Measurements from ENCODE around the gene NPLOC4.

The NPLOC4 gene

GRCh38 chr17:81558941-81559806, 77.7 kb downstream of the NPLOC4 start:
- no peak overlapping the region for H3K27ac ChIP-seq (ENCODE audit: low read depth, low read length)
- no peaks in the 10 kb centered on the region for H3K27me3 ChIP-seq (ENCODE audit: control insufficient read depth in 1 of 2, insufficient read depth in 2 of 2, low read length in 2 of 2)
- H3K4me3 ChIP-seq (ENCODE audit: low read depth in 1 of 2, low read length in 2 of 2), result no peak overlapping the region
- peaks cover 21 to 29% of the 10 kb centered on the region in 2 donors for H3K4me1 ChIP-seq (ENCODE audit: control insufficient read depth in 1 of 2, insufficient read depth in 2 of 2, low read length in 2 of 2)
- no peak overlapping the region for H3K9ac ChIP-seq (ENCODE audit: low read depth in 1 of 2, low read length in 2 of 2)
- H3K36me3 ChIP-seq (ENCODE audit: control insufficient read depth in 1 of 2, insufficient read depth in 2 of 2, low read length in 2 of 2), result peaks cover 15 to 56% of the 10 kb centered on the region in 2 donors
- no peaks in the 10 kb centered on the region for H3K9me3 ChIP-seq (ENCODE audit: control insufficient read depth in 1 of 2, low read length in 2 of 2)

DNA sequence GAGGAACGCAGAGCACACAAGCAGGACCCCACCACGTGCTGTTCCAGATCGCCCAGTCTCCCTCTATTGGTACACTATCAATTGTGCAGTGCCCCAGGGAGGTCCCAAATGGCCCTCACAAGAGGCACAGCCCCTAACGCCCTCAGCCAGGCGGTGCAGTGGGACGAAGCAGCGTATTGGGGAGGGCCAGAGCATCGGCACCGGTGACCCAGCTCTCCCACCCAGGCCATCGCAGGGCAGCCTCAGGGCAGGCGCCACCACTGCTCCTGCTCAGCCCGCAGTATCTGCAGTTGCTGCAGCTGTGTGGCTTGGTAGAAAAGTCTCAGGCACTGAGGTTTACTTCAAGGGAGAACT, 78.8 kb downstream of the NPLOC4 start:
- no peak overlapping the region for H3K27ac ChIP-seq (ENCODE audit: low read depth, low read length)
- H3K27me3 ChIP-seq (ENCODE audit: control insufficient read depth in 1 of 2, insufficient read depth in 2 of 2, low read length in 2 of 2), result no peaks in the 10 kb centered on the region
- no peak overlapping the region for H3K4me3 ChIP-seq (ENCODE audit: low read depth in 1 of 2, low read length in 2 of 2)
- H3K9me3 ChIP-seq (ENCODE audit: control insufficient read depth in 1 of 2, low read length in 2 of 2), result no peaks in the 10 kb centered on the region
- H3K36me3 ChIP-seq (ENCODE audit: control insufficient read depth in 1 of 2, insufficient read depth in 2 of 2, low read length in 2 of 2), result peaks cover 15 to 46% of the 10 kb centered on the region in 2 donors
- H3K4me1 ChIP-seq (ENCODE audit: control insufficient read depth in 1 of 2, insufficient read depth in 2 of 2, low read length in 2 of 2), result peaks cover 31 to 40% of the 10 kb centered on the region in 2 donors
- H3K9ac ChIP-seq (ENCODE audit: low read depth in 1 of 2, low read length in 2 of 2), result no peak overlapping the region

GRCh38 chr17:81557276-81558114, 79.4 kb downstream of the NPLOC4 start:
- H3K36me3 ChIP-seq (ENCODE audit: control insufficient read depth in 1 of 2, insufficient read depth in 2 of 2, low read length in 2 of 2), result peaks cover 13 to 43% of the 10 kb centered on the region in 2 donors

DNA sequence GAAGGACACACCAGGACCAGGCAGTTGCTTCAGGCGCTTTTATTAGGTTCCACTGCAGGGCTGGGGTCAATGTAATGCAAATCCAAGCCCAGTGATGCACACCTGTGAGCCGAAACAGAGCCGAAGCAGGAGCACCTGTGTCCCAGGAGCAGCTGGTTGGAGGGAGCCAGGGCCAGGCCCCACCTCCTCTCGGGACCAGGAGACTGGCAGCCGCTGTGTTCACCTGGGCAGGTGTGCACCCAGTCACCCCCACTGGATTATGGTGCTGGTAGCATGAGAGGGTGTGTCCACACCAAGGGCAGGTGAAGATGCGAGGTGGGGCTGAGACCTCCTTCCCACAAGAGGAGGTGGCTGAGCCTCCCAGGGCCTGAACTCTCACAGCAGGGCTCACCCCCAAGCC, 80.0 kb downstream of the NPLOC4 start:
- Histone ChIP-seq H3K4me1 (ENCODE audit: control insufficient read depth in 1 of 2, insufficient read depth in 2 of 2, low read length in 2 of 2) (peaks cover 32 to 45% of the 10 kb centered on the region in 2 donors), H3K9ac (ENCODE audit: low read depth in 1 of 2, low read length in 2 of 2) (peak overlapping the region; percentile 20 to 38), H3K27ac (ENCODE audit: low read depth, low read length) (no peak overlapping the region), H3K27me3 (ENCODE audit: control insufficient read depth in 1 of 2, insufficient read depth in 2 of 2, low read length in 2 of 2) (no peaks in the 10 kb centered on the region), H3K9me3 (ENCODE audit: control insufficient read depth in 1 of 2, low read length in 2 of 2) (no peaks in the 10 kb centered on the region), H3K36me3 (ENCODE audit: control insufficient read depth in 1 of 2, insufficient read depth in 2 of 2, low read length in 2 of 2) (peaks cover 11 to 40% of the 10 kb centered on the region in 2 donors), H3K4me3 (ENCODE audit: low read depth in 1 of 2, low read length in 2 of 2) (peak overlapping the region in 1 of 2 donors; percentile 23)

More at GRCh38 chr17:81557276-81558114, 79.4 kb downstream of the NPLOC4 start:
- Histone ChIP-seq H3K9ac (ENCODE audit: low read depth in 1 of 2, low read length in 2 of 2) (peak overlapping the region in 1 of 2 donors; percentile 2), H3K4me3 (ENCODE audit: low read depth in 1 of 2, low read length in 2 of 2) (no peak overlapping the region), H3K27ac (ENCODE audit: low read depth, low read length) (no peak overlapping the region), H3K9me3 (ENCODE audit: control insufficient read depth in 1 of 2, low read length in 2 of 2) (no peaks in the 10 kb centered on the region), H3K27me3 (ENCODE audit: control insufficient read depth in 1 of 2, insufficient read depth in 2 of 2, low read length in 2 of 2) (no peaks in the 10 kb centered on the region), H3K4me1 (ENCODE audit: control insufficient read depth in 1 of 2, insufficient read depth in 2 of 2, low read length in 2 of 2) (peaks cover 32 to 45% of the 10 kb centered on the region in 2 donors)

DNA sequence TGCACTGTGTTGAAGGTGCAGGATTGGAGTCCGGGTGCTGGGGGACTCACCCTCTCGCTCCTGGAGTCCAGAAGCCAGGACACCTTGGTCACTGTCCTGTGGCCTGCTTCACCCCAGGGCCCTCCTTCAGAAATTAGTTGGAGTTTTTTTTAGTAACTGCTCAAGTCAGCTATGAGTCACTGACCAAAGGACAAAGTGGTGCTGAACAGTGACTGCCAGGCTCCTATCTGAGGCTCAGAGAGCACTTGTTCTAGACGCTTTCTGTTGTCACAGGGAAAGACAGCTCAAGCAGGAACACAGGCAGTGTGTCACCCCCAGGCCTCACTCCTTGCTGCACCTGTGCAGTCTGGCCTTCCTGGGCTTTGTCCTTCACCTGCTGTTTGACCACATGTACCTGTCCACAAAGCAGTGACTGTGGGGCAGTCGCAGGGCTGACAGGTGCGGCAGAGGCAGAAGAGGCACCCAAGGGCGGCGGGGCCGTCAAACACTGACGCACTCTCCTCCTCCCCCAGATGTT, 80.7 kb downstream of the NPLOC4 start:
- peak overlapping the region in 1 of 2 donors; percentile 23 for H3K4me3 ChIP-seq (ENCODE audit: low read depth in 1 of 2, low read length in 2 of 2)
- peaks cover 35 to 50% of the 10 kb centered on the region in 2 donors for H3K4me1 ChIP-seq (ENCODE audit: control insufficient read depth in 1 of 2, insufficient read depth in 2 of 2, low read length in 2 of 2)
- H3K36me3 ChIP-seq (ENCODE audit: control insufficient read depth in 1 of 2, insufficient read depth in 2 of 2, low read length in 2 of 2), result peaks cover 11 to 34% of the 10 kb centered on the region in 2 donors
- no peaks in the 10 kb centered on the region for H3K9me3 ChIP-seq (ENCODE audit: control insufficient read depth in 1 of 2, low read length in 2 of 2)
- no peak overlapping the region for H3K27ac ChIP-seq (ENCODE audit: low read depth, low read length)
- peak overlapping the region; percentile 20 to 38 for H3K9ac ChIP-seq (ENCODE audit: low read depth in 1 of 2, low read length in 2 of 2)
- no peaks in the 10 kb centered on the region for H3K27me3 ChIP-seq (ENCODE audit: control insufficient read depth in 1 of 2, insufficient read depth in 2 of 2, low read length in 2 of 2)

GRCh38 chr17:81553616-81554181, 83.2 kb downstream of the NPLOC4 start:
- H3K4me3 ChIP-seq (ENCODE audit: low read depth in 1 of 2, low read length in 2 of 2), result peak overlapping the region; percentile 81 to 90
- H3K4me1 ChIP-seq (ENCODE audit: control insufficient read depth in 1 of 2, insufficient read depth in 2 of 2, low read length in 2 of 2), result peaks cover 36 to 55% of the 10 kb centered on the region in 2 donors
- no peak overlapping the region for H3K27ac ChIP-seq (ENCODE audit: low read depth, low read length)
- H3K9me3 ChIP-seq (ENCODE audit: control insufficient read depth in 1 of 2, low read length in 2 of 2), result no peaks in the 10 kb centered on the region
- H3K9ac ChIP-seq (ENCODE audit: low read depth in 1 of 2, low read length in 2 of 2), result peak overlapping the region; percentile 61 to 72
- no peaks in the 10 kb centered on the region for H3K27me3 ChIP-seq (ENCODE audit: control insufficient read depth in 1 of 2, insufficient read depth in 2 of 2, low read length in 2 of 2)
- H3K36me3 ChIP-seq (ENCODE audit: control insufficient read depth in 1 of 2, insufficient read depth in 2 of 2, low read length in 2 of 2), result peaks cover 4 to 39% of the 10 kb centered on the region in 2 donors

DNA sequence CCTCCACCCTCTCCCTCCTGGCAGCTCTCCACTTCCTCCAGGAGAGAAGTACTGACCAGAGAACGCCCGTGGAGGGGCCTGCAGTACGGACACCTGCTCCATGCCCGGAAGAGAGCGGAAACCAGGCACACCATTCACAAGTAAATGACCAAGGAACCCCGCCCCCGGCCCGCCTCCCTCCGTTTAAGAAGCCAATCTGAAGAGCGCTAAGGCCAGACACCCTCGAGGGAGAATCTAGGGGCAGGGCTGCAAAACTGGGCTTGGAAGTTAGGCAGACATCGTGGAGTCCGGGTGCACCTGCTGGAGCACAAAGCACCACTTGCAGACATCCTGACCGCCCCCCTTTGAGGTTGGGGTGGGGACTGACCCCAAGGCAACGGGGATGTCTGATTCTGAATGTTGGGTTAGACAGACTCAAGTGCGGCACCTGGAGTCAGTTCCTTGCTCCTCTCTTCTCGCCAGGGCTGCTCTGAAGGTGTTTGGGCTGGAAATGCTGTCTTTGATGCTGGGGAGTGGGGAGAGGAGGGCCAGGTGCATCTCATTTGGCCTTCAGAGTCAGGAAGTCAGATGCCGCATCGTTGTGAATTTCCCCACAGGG, 83.8 kb downstream of the NPLOC4 start:
- Histone ChIP-seq H3K36me3 (ENCODE audit: control insufficient read depth in 1 of 2, insufficient read depth in 2 of 2, low read length in 2 of 2) (peaks cover 1 to 36% of the 10 kb centered on the region in 2 donors), H3K27ac (ENCODE audit: low read depth, low read length) (peak overlapping the region; percentile 75), H3K9me3 (ENCODE audit: control insufficient read depth in 1 of 2, low read length in 2 of 2) (no peaks in the 10 kb centered on the region), H3K4me1 (ENCODE audit: control insufficient read depth in 1 of 2, insufficient read depth in 2 of 2, low read length in 2 of 2) (peaks cover 36 to 53% of the 10 kb centered on the region in 2 donors), H3K27me3 (ENCODE audit: control insufficient read depth in 1 of 2, insufficient read depth in 2 of 2, low read length in 2 of 2) (no peaks in the 10 kb centered on the region), H3K9ac (ENCODE audit: low read depth in 1 of 2, low read length in 2 of 2) (peak overlapping the region; percentile 61 to 72), H3K4me3 (ENCODE audit: low read depth in 1 of 2, low read length in 2 of 2) (peak overlapping the region; percentile 81 to 90)

GRCh38 chr17:81552244-81553017, 84.5 kb downstream of the NPLOC4 start, which contains the start of gene FAAP100:
TSS of gene FAAP100 (minus strand) at chr17:81552353. CDS start at chr17:81552330, 23 bp downstream.
- H3K27ac ChIP-seq (ENCODE audit: low read depth, low read length), result peak within 1 kb of the TSS; percentile 75
- peaks cover 31 to 46% of the 10 kb centered on the region in 2 donors for H3K4me1 ChIP-seq (ENCODE audit: control insufficient read depth in 1 of 2, insufficient read depth in 2 of 2, low read length in 2 of 2)
- H3K27me3 ChIP-seq (ENCODE audit: control insufficient read depth in 1 of 2, insufficient read depth in 2 of 2, low read length in 2 of 2), result no peaks in the 10 kb centered on the region
- H3K9ac ChIP-seq (ENCODE audit: low read depth in 1 of 2, low read length in 2 of 2), result peak within 1 kb of the TSS; percentile 61 to 72
- peak within 1 kb of the TSS; percentile 81 to 90 for H3K4me3 ChIP-seq (ENCODE audit: low read depth in 1 of 2, low read length in 2 of 2)
- peaks cover 0 to 36% of the 10 kb centered on the region in 2 donors for H3K36me3 ChIP-seq (ENCODE audit: control insufficient read depth in 1 of 2, insufficient read depth in 2 of 2, low read length in 2 of 2)
- H3K9me3 ChIP-seq (ENCODE audit: control insufficient read depth in 1 of 2, low read length in 2 of 2), result no peaks in the 10 kb centered on the region
